Erythroblast (primary cell): ENCODE results near the gene KL.

Source experiments
- GATA1 ChIP-seq: IDR thresholded peaks from 2 replicates; pipeline ENCODE4 v1.6.1; 2011; ENCODE audit warnings: low read depth, mild to moderate bottlenecking, control low read depth, low read length, moderate library complexity
- POLR2A ChIP-seq: IDR thresholded peaks from 2 replicates; pipeline ENCODE4 v1.6.1; 2011; ENCODE audit warnings: mild to moderate bottlenecking, low read length

GRCh38 chr13:33014291-33014690, 1.9 kb upstream of the KL start:
- no peak for TF ChIP-seq POLR2A
- TF ChIP-seq GATA1, result no peak
